Measurements from ENCODE around the gene GNAZ. TPM values are rescaled to one million over a fixed set of nuclear protein-coding genes. Genes with fewer than 3 reads are reported as not detected.
A peak's percentile ranks its signal among the peaks of the same experiment; 100 is the strongest.

GNAZ gene
- total RNA-seq, 8 experiments from 2014 or later = 3.5 to 47.0 (median 35.9) TPM

- in situ Hi-C loops (cut with MboI; ENCODE audit: low pct_unique_long_range_greater_than_20kb in 2 of 9, low sequenced_read_pairs in 9 of 9, unreplicated experiment in 9 of 9) = no loop called here
- Histone ChIP-seq H3K27ac (peak overlapping the region; percentile 79 to 80), H3K4me3 (peak overlapping the region; percentile 68 to 97 (median 74)), H3K4me1 (replicated peaks in 1 of 2) (peaks cover 17 to 20% of the 10 kb centered on the region in 2 donors)
- peak; percentile 86 to 94 (median 91) for ATAC-seq (replicated peaks in 6 of 8)
- WGBS, 10 experiments = 0 to 47% (median 32%) methylated on average over 1 to 3 of the region's 74 CpGs; no CpG with 5 or more reads in 3 of the 10 experiments
Observed at GRCh38 chr22:23069502-23070357, 589 bp upstream of the GNAZ start.

- ATAC-seq (replicated peaks in 6 of 8) = peak in 5 of 8 experiments; percentile 1 to 9 (median 6)
- H3K27ac ChIP-seq = peak overlapping the region; percentile 79 to 80
- peaks cover 17 to 20% of the 10 kb centered on the region in 2 donors for H3K4me1 ChIP-seq (replicated peaks in 1 of 2)
- in situ Hi-C loops (cut with MboI; ENCODE audit: low pct_unique_long_range_greater_than_20kb in 2 of 9, low sequenced_read_pairs in 9 of 9, unreplicated experiment in 9 of 9) = no loop called here
- WGBS, 10 experiments = 3 to 100% (median 50%) methylated on average over 1 to 10 of the region's 29 CpGs; no CpG with 5 or more reads in 4 of the 10 experiments
- H3K4me3 ChIP-seq = peak overlapping the region; percentile 68 to 97 (median 74)
Observed at GRCh38 chr22:23071230-23072076, 1.1 kb downstream of the GNAZ start.

GRCh38 chr22:23072077-23072910 is 2.0 kb downstream of the GNAZ start:
- Histone ChIP-seq H3K27ac (peak overlapping the region; percentile 79 to 80), H3K4me3 (peak overlapping the region; percentile 68 to 97 (median 74)), H3K4me1 (replicated peaks in 1 of 2) (peaks cover 17 to 20% of the 10 kb centered on the region in 2 donors)
- in situ Hi-C loops (cut with MboI; ENCODE audit: low pct_unique_long_range_greater_than_20kb in 2 of 9, low sequenced_read_pairs in 9 of 9, unreplicated experiment in 9 of 9) = no loop called here
- WGBS, 10 experiments = 29 to 100% (median 65%) methylated on average over 1 to 8 of the region's 11 CpGs; no CpG with 5 or more reads in 2 of the 10 experiments
- ATAC-seq (replicated peaks in 6 of 8) = peak in 3 of 8 experiments; percentile 3 to 6 (median 4)

GRCh38 chr22:23072911-23073491 is 2.7 kb downstream of the GNAZ start:
- Histone ChIP-seq H3K4me3 (no peak overlapping the region), H3K27ac (no peak overlapping the region), H3K4me1 (replicated peaks in 1 of 2) (peaks cover 17 to 20% of the 10 kb centered on the region in 2 donors)
- peak in 3 of 8 experiments; percentile 2 to 51 (median 5) for ATAC-seq (replicated peaks in 6 of 8)
- 80 to 100% (median 98%) methylated on average over 1 to 7 of the region's 11 CpGs; no CpG with 5 or more reads in 6 of the 10 experiments for WGBS, 10 experiments
- in situ Hi-C loops (cut with MboI; ENCODE audit: low pct_unique_long_range_greater_than_20kb in 2 of 9, low sequenced_read_pairs in 9 of 9, unreplicated experiment in 9 of 9) = no loop called here

GRCh38 chr22:23073526-23074229 is 3.4 kb downstream of the GNAZ start:
- WGBS, 10 experiments = 33 to 100% (median 89%) methylated on average over 1 to 3 of the region's 13 CpGs; no CpG with 5 or more reads in 4 of the 10 experiments
- H3K4me1 ChIP-seq (replicated peaks in 1 of 2) = peaks cover 17 to 20% of the 10 kb centered on the region in 2 donors
- no peak overlapping the region for H3K27ac ChIP-seq
- ATAC-seq (replicated peaks in 6 of 8) = no peak
- no peak overlapping the region for H3K4me3 ChIP-seq
- in situ Hi-C loops (cut with MboI; ENCODE audit: low pct_unique_long_range_greater_than_20kb in 2 of 9, low sequenced_read_pairs in 9 of 9, unreplicated experiment in 9 of 9) = no loop called here

GRCh38 chr22:23074451-23074850 is 4.1 kb downstream of the GNAZ start:
- Histone ChIP-seq H3K4me1 (replicated peaks in 1 of 2) (peaks cover 12 to 22% of the 10 kb centered on the region in 2 donors), H3K4me3 (no peak overlapping the region), H3K27ac (no peak overlapping the region)
- in situ Hi-C loops (cut with MboI; ENCODE audit: low pct_unique_long_range_greater_than_20kb in 2 of 9, low sequenced_read_pairs in 9 of 9, unreplicated experiment in 9 of 9) = no loop called here
- WGBS, 10 experiments = 80 to 96% (median 87%) methylated on average over 2 to 4 of the region's 7 CpGs; no CpG with 5 or more reads in 5 of the 10 experiments
- ATAC-seq (replicated peaks in 6 of 8) = no peak

GRCh38 chr22:23075050-23075449 is 4.7 kb downstream of the GNAZ start:
- Histone ChIP-seq H3K27ac (no peak overlapping the region), H3K4me3 (no peak overlapping the region), H3K4me1 (replicated peaks in 1 of 2) (peaks cover 12 to 24% of the 10 kb centered on the region in 2 donors)
- in situ Hi-C loops (cut with MboI; ENCODE audit: low pct_unique_long_range_greater_than_20kb in 2 of 9, low sequenced_read_pairs in 9 of 9, unreplicated experiment in 9 of 9) = no loop called here
- WGBS, 10 experiments = 80 to 100% (median 100%) methylated on average over 2 to 3 of the region's 4 CpGs; no CpG with 5 or more reads in 7 of the 10 experiments
- ATAC-seq (replicated peaks in 6 of 8) = no peak

GRCh38 chr22:23075525-23076216 is 5.4 kb downstream of the GNAZ start:
- H3K27ac ChIP-seq = no peak overlapping the region
- H3K4me1 ChIP-seq (replicated peaks in 1 of 2) = peaks cover 18 to 30% of the 10 kb centered on the region in 2 donors
- ATAC-seq (replicated peaks in 6 of 8) = no peak

GRCh38 chr22:23076896-23077572 is 6.7 kb downstream of the GNAZ start:
- WGBS, 10 experiments = 82 to 100% (median 97%) methylated on average over 1 to 8 of the region's 10 CpGs; no CpG with 5 or more reads in 3 of the 10 experiments
- no peak for ATAC-seq (replicated peaks in 6 of 8)
- in situ Hi-C loops (cut with MboI; ENCODE audit: low pct_unique_long_range_greater_than_20kb in 2 of 9, low sequenced_read_pairs in 9 of 9, unreplicated experiment in 9 of 9) = no loop called here
- Histone ChIP-seq H3K27ac (peak overlapping the region; percentile 20 to 46), H3K4me3 (no peak overlapping the region), H3K4me1 (replicated peaks in 1 of 2) (peaks cover 15 to 29% of the 10 kb centered on the region in 2 donors)

More at GRCh38 chr22:23075525-23076216, 5.4 kb downstream of the GNAZ start:
- WGBS, 10 experiments = 52 to 100% (median 80%) methylated on average over 1 to 4 of the region's 9 CpGs; no CpG with 5 or more reads in 3 of the 10 experiments
- in situ Hi-C loops (cut with MboI; ENCODE audit: low pct_unique_long_range_greater_than_20kb in 2 of 9, low sequenced_read_pairs in 9 of 9, unreplicated experiment in 9 of 9) = no loop called here
- no peak overlapping the region for H3K4me3 ChIP-seq

GRCh38 chr22:23077627-23078461 is 7.5 kb downstream of the GNAZ start:
- Histone ChIP-seq H3K4me1 (replicated peaks in 1 of 2) (peaks cover 11 to 22% of the 10 kb centered on the region in 2 donors), H3K4me3 (no peak overlapping the region), H3K27ac (peak overlapping the region in 1 of 2 donors; percentile 46)
- ATAC-seq (replicated peaks in 6 of 8) = peak in 1 of 8 experiments; percentile 27
- 50 to 100% (median 93%) methylated on average over 1 to 8 of the region's 11 CpGs; no CpG with 5 or more reads in 3 of the 10 experiments for WGBS, 10 experiments
- in situ Hi-C loops (cut with MboI; ENCODE audit: low pct_unique_long_range_greater_than_20kb in 2 of 9, low sequenced_read_pairs in 9 of 9, unreplicated experiment in 9 of 9) = no loop called here
